Esophagus squamous epithelium (tissue), 5 donors: ENCODE measurements around the gene TRIM9. TPM values are rescaled to one million over a fixed set of nuclear protein-coding genes. Genes with fewer than 3 reads are reported as not detected.

Source experiments
- DNase-seq: peaks from one replicate; lab custom pipeline; 2025; lab: John Stamatoyannopoulos, UW
- H3K27ac ChIP-seq, 4 donors: fragments of 200-600 bp; sonication (generic); one replicate each; pipeline ENCODE4 v1.5.1; 2016 to 2019; ENCODE audit warnings: mild to moderate bottlenecking in 1 of 4
- H3K27me3 ChIP-seq, 4 donors: fragments of 200-600 bp; sonication (generic); 1 replicate in 3 of 4; 2 replicates in 1 of 4; pipeline versions ENCODE4 v1.5.1 to v1.6.0; 2017 to 2021; ENCODE audit warnings: antibody characterized with exemption in 1 of 4
- H3K36me3 ChIP-seq, 3 donors: fragments of 200-600 bp; sonication (generic); one replicate each; pipeline ENCODE4 v1.5.1; 2016 to 2019
- H3K4me1 ChIP-seq, 3 donors: fragments of 200-600 bp; sonication (generic); one replicate each; pipeline ENCODE4 v1.5.1; 2017 to 2019
- H3K4me3 ChIP-seq, 4 donors: fragments of 200-600 bp; sonication (generic); 1 replicate in 3 of 4; 2 replicates in 1 of 4; pipeline ENCODE4 v1.5.1; 2016 to 2019; ENCODE audit warnings: mild to moderate bottlenecking in 2 of 4, moderate library complexity in 1 of 4
- H3K9me3 ChIP-seq, 3 donors: fragments of 200-600 bp; sonication (generic); one replicate each; pipeline ENCODE4 v1.5.1; 2016 to 2019
- POLR2A ChIP-seq, 4 donors: fragments of 450-650 bp; IDR thresholded peaks; one replicate each; pipeline ENCODE4 v1.6.1; 2017; ENCODE audit warnings: antibody characterized with exemption in 4 of 4, mild to moderate bottlenecking in 4 of 4, moderate library complexity in 3 of 4
- WGBS, 2 donors: methylation state at CpG; one replicate each; pipeline ENCODE4 v1.1.5; 2018; 5-methylcytosine and 5-hydroxymethylcytosine counted together
- intact Hi-C: fragments of 100-400 bp; cut with DNase I; formaldehyde crosslinking; loops from one replicate; pipeline ENCODE4 v1.15.0; 2022
- total RNA-seq, 4 donors: library from RNA; depleted of rRNA; stranded (reverse); fragments of >200 nt; gene quantifications; one replicate each; pipeline ENCODE4 v1.1.0, GENCODE V29; 2016
- TF ChIP-seq, protein P1 (sequence below), 6 experiments: fragments of 450-650 bp in 4 of 6; fragments of 200-600 bp in 2 of 6; sonication (generic) in 2 of 6; IDR thresholded peaks; one replicate each; pipeline ENCODE4 v1.5.1; 2016 to 2019; ENCODE audit warnings: antibody characterized with exemption in 6 of 6, mild to moderate bottlenecking in 4 of 6, moderate library complexity in 4 of 6
- donor health status: DM: yes; HTN: yes; CAD: no.

The TRIM9 gene
- total RNA-seq, result 1 to 10 TPM in 1 of 4 donors, under 1 TPM in 2, not detected in 1; 0.09 to 3.1 (median 0.21) TPM

DNA sequence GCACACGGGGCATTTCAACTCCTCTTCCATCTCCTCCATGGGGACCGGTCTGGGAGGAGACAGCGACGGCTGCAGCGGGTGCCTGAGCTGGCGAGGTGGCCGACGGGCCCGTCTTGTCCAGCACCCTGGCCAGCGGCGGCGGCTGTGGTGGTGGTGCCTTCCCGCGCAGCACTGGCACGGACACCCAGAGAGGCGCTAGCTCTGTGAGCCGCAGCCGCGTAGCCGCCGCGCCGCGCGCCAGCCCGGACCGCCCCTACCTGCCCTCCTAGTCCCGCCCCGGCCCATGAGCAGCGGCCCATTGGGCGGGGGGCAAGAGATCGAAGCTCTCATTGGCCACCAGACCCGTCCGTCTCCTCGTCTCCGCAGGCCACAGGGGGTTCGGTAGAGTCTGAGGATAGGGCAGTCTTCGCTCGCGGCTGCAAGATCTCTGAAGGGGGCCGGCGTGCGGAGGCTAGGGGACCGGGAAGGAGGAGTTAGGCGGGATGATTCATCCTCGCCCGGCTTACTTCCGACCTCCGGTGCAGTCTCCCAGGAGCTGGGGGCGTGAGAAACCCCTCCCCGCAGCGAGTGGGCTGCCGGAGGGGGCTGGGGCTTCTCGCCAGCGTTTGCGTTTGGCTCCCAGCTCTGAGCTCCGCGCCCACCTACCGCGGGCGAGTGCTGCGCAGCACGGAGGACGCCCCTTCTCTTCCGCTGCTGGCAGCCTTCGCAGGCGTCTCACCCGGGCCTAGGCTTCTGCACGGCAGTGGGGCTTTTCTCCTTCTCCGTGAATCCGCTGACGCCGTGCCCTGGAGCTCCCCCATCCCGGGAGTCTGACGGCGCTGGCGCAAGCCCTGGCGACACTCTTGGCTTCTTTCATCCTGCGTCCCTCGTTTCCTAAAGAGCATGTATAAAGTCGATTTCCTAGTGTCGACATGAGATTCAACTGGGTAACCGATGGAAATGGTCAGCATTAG, at the start of gene TRIM9:
TRIM9 (minus strand) TSS at position 205 of the 953 bp plus-strand sequence; CDS start at position 39, 166 bp downstream.
- WGBS, 2 donors, result 1 to 5% methylated on average over 4 to 19 of the region's 83 CpGs
- TF ChIP-seq, protein P1, sequence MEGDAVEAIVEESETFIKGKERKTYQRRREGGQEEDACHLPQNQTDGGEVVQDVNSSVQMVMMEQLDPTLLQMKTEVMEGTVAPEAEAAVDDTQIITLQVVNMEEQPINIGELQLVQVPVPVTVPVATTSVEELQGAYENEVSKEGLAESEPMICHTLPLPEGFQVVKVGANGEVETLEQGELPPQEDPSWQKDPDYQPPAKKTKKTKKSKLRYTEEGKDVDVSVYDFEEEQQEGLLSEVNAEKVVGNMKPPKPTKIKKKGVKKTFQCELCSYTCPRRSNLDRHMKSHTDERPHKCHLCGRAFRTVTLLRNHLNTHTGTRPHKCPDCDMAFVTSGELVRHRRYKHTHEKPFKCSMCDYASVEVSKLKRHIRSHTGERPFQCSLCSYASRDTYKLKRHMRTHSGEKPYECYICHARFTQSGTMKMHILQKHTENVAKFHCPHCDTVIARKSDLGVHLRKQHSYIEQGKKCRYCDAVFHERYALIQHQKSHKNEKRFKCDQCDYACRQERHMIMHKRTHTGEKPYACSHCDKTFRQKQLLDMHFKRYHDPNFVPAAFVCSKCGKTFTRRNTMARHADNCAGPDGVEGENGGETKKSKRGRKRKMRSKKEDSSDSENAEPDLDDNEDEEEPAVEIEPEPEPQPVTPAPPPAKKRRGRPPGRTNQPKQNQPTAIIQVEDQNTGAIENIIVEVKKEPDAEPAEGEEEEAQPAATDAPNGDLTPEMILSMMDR (IDR thresholded peaks at IDR 0.05), result no peak
- peak in 2 of 4 donors; percentile 17 to 38 for TF ChIP-seq POLR2A (IDR thresholded peaks at IDR 0.05)
- peak within 1 kb of the TSS; percentile 33 to 80 (median 58) for H3K27ac ChIP-seq
- peaks cover 7 to 57% (median 16%) of the 10 kb centered on the region in 4 donors for H3K27me3 ChIP-seq
- DNase-seq, result peak; percentile 61
- intact Hi-C loops, result no loop called here
- H3K9me3 ChIP-seq, result no peaks in the 10 kb centered on the region
- no peaks in the 10 kb centered on the region for H3K36me3 ChIP-seq
- H3K4me3 ChIP-seq, result peak within 1 kb of the TSS; percentile 43 to 85 (median 60)
- peaks cover 14 to 35% (median 23%) of the 10 kb centered on the region in 3 donors for H3K4me1 ChIP-seq

DNA sequence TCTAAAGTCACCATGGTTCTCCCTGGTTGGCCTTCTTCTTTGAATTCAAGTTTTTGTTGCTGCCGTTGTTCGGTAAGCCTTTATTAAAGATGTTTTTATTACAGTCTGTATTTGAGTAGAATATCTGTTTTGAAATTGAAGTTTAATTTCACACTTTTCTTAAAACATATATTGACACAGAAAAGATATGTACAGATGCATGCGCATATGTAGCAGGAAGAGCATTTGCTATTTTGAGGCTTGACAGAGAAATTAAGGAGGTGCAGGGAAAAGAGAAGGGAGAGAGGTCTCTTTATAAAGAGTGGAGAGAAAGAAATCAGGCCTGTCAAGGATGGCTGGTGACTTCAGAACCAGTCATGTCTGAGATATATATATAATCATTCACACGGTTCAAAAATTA, 46.0 kb upstream of the TRIM9 start:
- Histone ChIP-seq H3K36me3 (no peaks in the 10 kb centered on the region), H3K9me3 (no peaks in the 10 kb centered on the region), H3K4me1 (peaks cover 0 to 10% (median 0%) of the 10 kb centered on the region in 3 donors), H3K27ac (no peak overlapping the region), H3K4me3 (no peak overlapping the region), H3K27me3 (no peaks in the 10 kb centered on the region)
- intact Hi-C loops, result no loop called here
- DNase-seq, result no peak
- TF ChIP-seq POLR2A (IDR thresholded peaks at IDR 0.05), result no peak
- TF ChIP-seq, protein P1 (IDR thresholded peaks at IDR 0.05), result no peak
- WGBS, 2 donors, result 85 to 93% methylated on average over 4 of the region's 4 CpGs

DNA sequence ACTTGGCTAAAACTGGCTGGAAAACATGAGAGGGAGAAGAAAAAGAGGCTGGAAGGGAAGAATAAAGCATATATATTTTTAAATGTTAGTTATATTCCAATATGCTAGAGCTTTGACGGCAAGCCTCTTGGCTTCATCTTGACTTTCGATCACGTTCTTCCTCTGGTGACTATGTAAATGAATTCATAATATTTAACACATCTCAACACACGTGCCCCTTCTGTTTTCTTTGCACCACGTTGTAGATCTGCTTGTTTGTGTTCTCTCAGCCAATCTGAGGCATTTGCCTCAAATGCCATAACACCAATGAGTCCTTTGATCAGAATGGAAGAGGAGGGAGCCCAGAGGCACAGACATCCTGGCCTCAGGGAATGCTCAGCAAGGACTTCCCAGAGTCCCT, 45.4 kb upstream of the TRIM9 start:
- 65 to 70% methylated on average over 5 of the region's 5 CpGs for WGBS, 2 donors
- TF ChIP-seq, protein P1 (IDR thresholded peaks at IDR 0.05), result no peak
- no peak for TF ChIP-seq POLR2A (IDR thresholded peaks at IDR 0.05)

DNA sequence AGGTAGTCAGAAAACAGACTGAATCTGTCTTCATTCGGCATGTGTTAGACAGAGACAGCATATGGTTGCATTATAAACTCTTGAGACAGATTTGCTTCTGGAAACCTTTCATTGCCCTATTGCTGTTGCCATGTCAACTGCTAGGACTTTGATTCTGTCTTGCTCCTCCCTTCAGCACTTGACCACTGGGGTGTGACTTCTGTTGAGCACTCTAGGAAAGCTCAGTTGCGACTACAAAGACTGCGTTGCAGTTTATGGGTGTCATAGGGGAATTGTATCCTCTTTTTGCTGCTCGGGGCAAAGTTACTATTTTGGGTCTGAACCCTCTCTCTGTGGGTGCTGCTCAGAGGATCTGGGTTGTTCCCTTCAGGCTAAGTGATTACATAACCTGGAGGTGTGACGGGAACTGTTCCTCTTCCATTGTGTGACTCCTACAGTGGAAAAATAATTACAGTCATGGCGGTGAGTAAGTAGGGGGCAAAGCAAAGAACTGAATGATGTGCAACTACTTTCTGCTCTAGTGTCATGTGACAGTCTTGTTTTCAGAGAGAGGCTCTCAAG, 44.3 kb upstream of the TRIM9 start:
- Histone ChIP-seq H3K9me3 (no peaks in the 10 kb centered on the region), H3K36me3 (no peaks in the 10 kb centered on the region), H3K27me3 (no peaks in the 10 kb centered on the region), H3K27ac (peak overlapping the region in 2 of 4 donors; percentile 13 to 17), H3K4me1 (peaks cover 0 to 10% (median 0%) of the 10 kb centered on the region in 3 donors), H3K4me3 (no peak overlapping the region)
- intact Hi-C loops, result no loop called here
- WGBS, 2 donors, result 40 to 74% methylated on average over 2 to 6 of the region's 6 CpGs
- DNase-seq, result no peak
- TF ChIP-seq, protein P1 (IDR thresholded peaks at IDR 0.05), result no peak
- no peak for TF ChIP-seq POLR2A (IDR thresholded peaks at IDR 0.05)

More for the DNA sequence above, 45.4 kb upstream of the TRIM9 start:
- no peaks in the 10 kb centered on the region for H3K9me3 ChIP-seq
- no peak overlapping the region for H3K27ac ChIP-seq
- H3K27me3 ChIP-seq, result no peaks in the 10 kb centered on the region
- no peaks in the 10 kb centered on the region for H3K36me3 ChIP-seq
- intact Hi-C loops, result no loop called here
- H3K4me1 ChIP-seq, result peaks cover 0 to 10% (median 0%) of the 10 kb centered on the region in 3 donors
- H3K4me3 ChIP-seq, result no peak overlapping the region
- no peak for DNase-seq
